AG10803 (cell line): ENCODE data around the gene CASQ2.

Experiments
- DNase-seq: peaks from one replicate; pipeline ENCODE4 v3.0.0; 2010; ENCODE audit warnings: low read depth
- H3K4me3 ChIP-seq: 2 replicates; pipeline ENCODE4 v1.5.1; 2011; ENCODE audit warnings: mild to moderate bottlenecking, low read length, control low read depth
- CTCF ChIP-seq: conservative IDR thresholded peaks from 2 replicates; pipeline ENCODE4 v1.5.1; 2011; ENCODE audit warnings: mild to moderate bottlenecking, low read length, control low read depth, inconsistent platforms

Gene CASQ2

GRCh38 chr1:115697619-115698018, 70.9 kb downstream of the CASQ2 start:
- TF ChIP-seq CTCF = no peak
- H3K4me3 ChIP-seq = no peak overlapping the region
- no peak for DNase-seq

GRCh38 chr1:115694805-115695204, 73.7 kb downstream of the CASQ2 start:
- H3K4me3 ChIP-seq = no peak overlapping the region
- no peak for TF ChIP-seq CTCF
- no peak for DNase-seq

- DNase-seq = no peak
- no peak for TF ChIP-seq CTCF
- H3K4me3 ChIP-seq = no peak overlapping the region
Measured at GRCh38 chr1:115692224-115692623, 76.3 kb downstream of the CASQ2 start.

DNA sequence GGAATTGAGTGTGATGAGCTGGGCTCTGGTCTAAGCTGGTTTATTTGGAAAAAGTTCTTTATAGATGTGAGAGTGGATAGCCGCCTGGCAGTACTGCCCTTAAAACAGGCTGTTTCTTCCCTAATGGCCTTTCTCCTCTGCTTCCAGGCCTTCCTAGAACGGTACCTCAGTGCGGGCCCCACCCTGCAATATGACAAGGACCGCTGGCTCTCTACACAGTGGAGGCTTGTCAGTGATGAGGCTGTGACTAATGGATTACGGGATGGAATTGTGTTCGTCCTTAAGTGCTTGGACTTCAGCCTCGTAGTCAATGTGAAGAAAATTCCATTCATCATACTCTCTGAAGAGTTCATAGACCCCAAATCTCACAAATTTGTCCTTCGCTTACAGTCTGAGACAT, 77.5 kb downstream of the CASQ2 start:
- no peak for DNase-seq
- TF ChIP-seq CTCF = no peak
- no peak overlapping the region for H3K4me3 ChIP-seq

DNA sequence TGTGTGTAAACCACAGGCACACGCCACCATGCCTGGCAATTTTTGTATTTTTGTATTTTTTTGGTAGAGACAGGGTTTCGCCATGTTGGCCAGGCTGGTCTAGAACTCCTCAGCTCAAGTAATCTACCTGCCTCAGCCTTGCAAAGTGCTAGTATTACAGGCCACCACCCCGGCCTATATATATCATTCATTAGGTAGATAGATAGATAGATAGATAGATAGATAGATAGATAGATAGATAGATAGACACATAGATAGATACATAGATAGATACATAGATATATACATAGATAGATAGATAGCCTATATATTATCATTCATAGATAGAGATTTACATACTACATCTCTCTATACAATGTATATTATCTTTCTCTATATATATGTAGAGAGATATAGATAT, 80.8 kb downstream of the CASQ2 start:
- TF ChIP-seq CTCF = no peak
- no peak for DNase-seq
- no peak overlapping the region for H3K4me3 ChIP-seq

- TF ChIP-seq CTCF = no peak
- no peak for DNase-seq
- no peak overlapping the region for H3K4me3 ChIP-seq
Measured at GRCh38 chr1:115685029-115685705, 83.3 kb downstream of the CASQ2 start.

DNA sequence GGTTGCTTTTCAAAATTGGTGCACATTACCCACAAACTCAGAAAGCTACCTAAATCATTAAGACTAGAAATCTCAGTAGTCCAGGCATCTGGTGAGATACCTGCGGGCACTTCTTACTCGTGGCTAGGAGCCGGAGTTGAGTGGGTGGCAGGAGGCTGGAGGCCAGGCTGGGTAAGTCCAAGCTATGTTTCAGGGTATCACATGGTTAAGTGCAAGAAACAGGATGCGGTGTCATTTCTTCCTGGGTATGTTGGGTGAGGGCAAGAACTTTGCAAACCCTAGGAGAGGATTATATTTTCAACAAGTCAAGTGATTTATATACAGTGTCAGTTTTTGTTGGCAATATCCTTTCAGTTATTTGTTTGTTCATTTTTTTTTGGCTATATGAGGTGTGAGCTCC, 85.7 kb downstream of the CASQ2 start:
- H3K4me3 ChIP-seq = no peak overlapping the region
- no peak for TF ChIP-seq CTCF
- DNase-seq = no peak
